K562 (cell line): Measurements from ENCODE around the gene OCA2. TPM values are rescaled to one million over a fixed set of nuclear protein-coding genes. Genes with fewer than 3 reads are reported as not detected.

ENCODE experiments used
- ATAC-seq: fragments of 200-7000 bp; cut with Tn5 transposase; 3 replicates; pipeline ENCODE4 v1.9.1; 2020; ENCODE audit warnings: moderate library complexity
- BruUV-seq: library from RNA; stranded (reverse); fragments of 400-500 nt; replicated peaks from 2 replicates; lab custom pipeline; 2021; lab: Mats Ljungman, UMichigan
- CTCF ChIA-PET: fragments of 300-600 bp; formaldehyde crosslinking; extraction: SDS; loops from one replicate; lab custom pipeline; 2021; ENCODE audit warnings: low intra/inter-chr PET ratio; lab: Yijun Ruan, JAX
- POLR2A ChIA-PET: fragments of 300-600, 350-650 bp; sonication (Branson Sonifier 250); formaldehyde crosslinking; extraction: SDS; loops from one replicate; lab custom pipeline; 2021; ENCODE audit warnings: antibody characterized with exemption, inconsistent platforms; lab: Yijun Ruan, JAX
- DNase-seq, 4 experiments: peaks; one replicate each; pipeline versions ENCODE4 v3.0.0 to v3.0.0-alpha.2; 2011 to 2018; ENCODE audit warnings: low spot score in 3 of 4, mixed read lengths in 3 of 4; ENCODE audit errors: extremely low read depth in 1 of 4
- FAIRE-seq: peaks from 2 replicates; lab custom pipeline; 2011; peaks lifted over from hg19 to GRCh38; lab: Jason Lieb, UNC
- H2AFZ ChIP-seq: 2 replicates; pipeline ENCODE4 v1.6.0; 2011; ENCODE audit warnings: low read depth, low read length, control low read depth, inconsistent platforms
- H3K27ac ChIP-seq: fragments of 200-600 bp; 3 replicates; pipeline ENCODE4 v1.8.0; 2011; ENCODE audit warnings: low read depth, mild to moderate bottlenecking, control low read depth, inconsistent platforms, low read length, moderate library complexity, mixed read lengths; ENCODE audit errors: extremely low read depth
- H3K27me3 ChIP-seq, 2 experiments: fragments of 300-600 bp in 1 of 2; 2 replicates in 1 of 2; 3 replicates in 1 of 2; pipeline versions ENCODE4 v1.6.0 to v1.8.0; 2011; ENCODE audit warnings: inconsistent platforms in 2 of 2, low read length in 2 of 2, mild to moderate bottlenecking in 1 of 2, mixed read lengths in 1 of 2, moderate library complexity in 1 of 2; ENCODE audit not compliant: control insufficient read depth in 2 of 2, insufficient read depth in 2 of 2
- H3K36me3 ChIP-seq: fragments of 300-600 bp; 3 replicates; pipeline ENCODE4 v1.8.0; 2011; ENCODE audit warnings: mild to moderate bottlenecking, low read length, inconsistent platforms; ENCODE audit not compliant: control insufficient read depth, insufficient read depth
- H3K4me1 ChIP-seq, 2 experiments: fragments of 200-600 bp in 1 of 2; replicated peaks in 1 of 2; 2 replicates in 1 of 2; 3 replicates in 1 of 2; pipeline versions ENCODE4 v1.5.1 to v1.8.0; 2011; ENCODE audit warnings: inconsistent platforms in 2 of 2, low read length in 2 of 2, mild to moderate bottlenecking in 1 of 2, mixed read lengths in 1 of 2, moderate library complexity in 1 of 2; ENCODE audit not compliant: control insufficient read depth in 2 of 2, insufficient read depth in 2 of 2
- H3K4me2 ChIP-seq: 2 replicates; pipeline ENCODE4 v1.6.1; 2011; ENCODE audit warnings: low read length, control low read depth, inconsistent platforms, mixed read lengths; ENCODE audit not compliant: insufficient read depth
- H3K4me3 ChIP-seq: fragments of 200-600 bp; sonication (generic), shearing (Covaris generic); 2 replicates; pipeline ENCODE4 v1.5.1; 2016; ENCODE audit warnings: control low read depth, inconsistent platforms
- H3K79me2 ChIP-seq: fragments of 200-600 bp; 3 replicates; pipeline ENCODE4 v1.8.0; 2011; ENCODE audit warnings: low read length, inconsistent platforms; ENCODE audit not compliant: control insufficient read depth, insufficient read depth
- H3K9ac ChIP-seq, 2 experiments: 2 replicates each; pipeline versions ENCODE4 v1.6.0 to v1.6.1; 2011; ENCODE audit warnings: low read depth in 2 of 2, low read length in 2 of 2, control low read depth in 1 of 2, inconsistent platforms in 1 of 2, mild to moderate bottlenecking in 1 of 2, mixed read lengths in 1 of 2; ENCODE audit not compliant: insufficient read depth in 1 of 2
- H3K9me1 ChIP-seq: one replicate; pipeline ENCODE4 v1.6.0; 2011; ENCODE audit warnings: inconsistent platforms, mild to moderate bottlenecking, low read length, moderate library complexity; ENCODE audit not compliant: control insufficient read depth, insufficient read depth
- H3K9me3 ChIP-seq: replicated peaks from 2 replicates; pipeline ENCODE4 v1.5.1; 2011; ENCODE audit warnings: low read depth, low read length, inconsistent platforms; ENCODE audit not compliant: control insufficient read depth, insufficient read depth
- H4K20me1 ChIP-seq: replicated peaks from 2 replicates; pipeline ENCODE4 v1.6.1; 2011; ENCODE audit warnings: low read length, inconsistent platforms, mixed read lengths; ENCODE audit not compliant: control insufficient read depth, insufficient read depth
- BCL6 ChIP-seq: fragments of 250-450 bp; sonication (Bioruptor Pico); IDR thresholded peaks from 2 replicates; pipeline ENCODE4 v1.4.0; 2020
- CREB3 ChIP-seq: fragments of 450-650 bp; conservative IDR thresholded peaks from 2 replicates; pipeline ENCODE4 v1.6.1; 2016; ENCODE audit warnings: missing genetic modification characterization, low read depth, mild to moderate bottlenecking, missing compliant biosample characterization, moderate library complexity
- EZH2 ChIP-seq: IDR thresholded peaks from 2 replicates; pipeline ENCODE4 v1.6.1; 2012; ENCODE audit warnings: low read depth, mild to moderate bottlenecking, inconsistent platforms, low read length, borderline replicate concordance
- FOXK2 ChIP-seq, 2 experiments: fragments of 450-650 bp; IDR thresholded peaks in 1 of 2; conservative IDR thresholded peaks in 1 of 2; 2 replicates each; pipeline ENCODE4 v1.6.1; 2016; ENCODE audit warnings: low read depth in 2 of 2, mild to moderate bottlenecking in 1 of 2
- GTF2A2 ChIP-seq: IDR thresholded peaks from 2 replicates; pipeline ENCODE4 v1.6.1; 2016; ENCODE audit warnings: mild to moderate bottlenecking, missing genetic modification characterization, missing compliant biosample characterization
- HDAC2 ChIP-seq: fragments of 450-650 bp; IDR thresholded peaks from 2 replicates; pipeline ENCODE4 v1.6.1; 2016; ENCODE audit warnings: mild to moderate bottlenecking
- RBM17 ChIP-seq: fragments of 200-400 bp; formaldehyde crosslinking; IDR thresholded peaks from 2 replicates; pipeline ENCODE4 v1.6.1; 2017; ENCODE audit warnings: low read depth, mild to moderate bottlenecking, low read length, borderline replicate concordance
- RHOXF2B ChIP-seq: fragments of 250-450 bp; sonication (Bioruptor Pico); conservative IDR thresholded peaks from 2 replicates; pipeline ENCODE4 v1.5.1; 2021
- ZNF12 ChIP-seq: sonication (generic); formaldehyde crosslinking; IDR thresholded peaks from 2 replicates; pipeline ENCODE4 v1.4.0; 2020; ENCODE audit warnings: mild to moderate bottlenecking, missing genetic modification reagents
- ZNF197 ChIP-seq: fragments of 200-800 bp; sonication (Bioruptor generic); IDR thresholded peaks from 2 replicates; pipeline ENCODE4 v1.6.1; 2016; ENCODE audit warnings: low read depth, missing genetic modification characterization, missing compliant biosample characterization
- ZNF75A ChIP-seq: fragments of 450-650 bp; formaldehyde crosslinking; IDR thresholded peaks from 2 replicates; pipeline ENCODE4 v1.4.0; 2020; ENCODE audit warnings: mild to moderate bottlenecking
- ZSCAN32 ChIP-seq: fragments of 450-650 bp; formaldehyde crosslinking; IDR thresholded peaks from 2 replicates; pipeline ENCODE4 v1.4.0; 2020; ENCODE audit warnings: mild to moderate bottlenecking, moderate library complexity
- WGBS: fragments of 100-300 bp; shearing (Covaris generic); methylation state at CpG from one replicate; pipeline ENCODE4 v1.1.6; 2016; ENCODE audit warnings: low coverage, mixed read lengths; ENCODE audit not compliant: insufficient coverage; ENCODE audit errors: missing lambda C conversion rate; 5-methylcytosine and 5-hydroxymethylcytosine counted together
- in situ Hi-C: fragments of 300-500 bp; cut with MboI; formaldehyde crosslinking; loops from 4 replicates; pipeline ENCODE4 v1.15.0; 2018; ENCODE audit warnings: inconsistent platforms, mixed read lengths
- intact Hi-C: fragments of 100-400 bp; cut with micrococcal nuclease; formaldehyde crosslinking; loops from 2 replicates; pipeline ENCODE4 v1.14.2; 2022
- polyA plus RNA-seq, 8 experiments: library from polyadenylated mRNA; depleted of rRNA in 4 of 8; stranded (reverse) in 5 of 8; unstranded in 3 of 8; fragments of >200 nt; fragmentation: Nextera tagmentation in 2 of 8; fragmentation: Illumina TruSeq in 1 of 8; extraction: Ambion mirVana in 2 of 8; extraction: Trizol in 1 of 8; gene quantifications; 2 replicates each; pipeline versions ENCODE4 v1.2.1 to v1.2.3, GENCODE V29; 2011 to 2014; ENCODE audit warnings: inconsistent platforms in 1 of 8, missing spikeins in 1 of 8
- total RNA-seq, 7 experiments: library from RNA; depleted of rRNA in 6 of 7; stranded (reverse); fragments of >200 nt in 6 of 7; fragmentation: Illumina TruSeq in 2 of 7; extraction: Trizol in 2 of 7; gene quantifications; 2 replicates each; pipeline versions ENCODE4 v1.2.1 to v1.2.3, GENCODE V29; 2011 to 2021; ENCODE audit warnings: low replicate concordance in 1 of 7

The OCA2 gene
- total and polyA plus RNA-seq, 9 of the 15 experiments (the other 6 are each of a cell fraction or from before 2014, with no cell fraction given), result 0.07 to 0.59 (median 0.17) TPM; not detected in 1

GRCh38 chr15:27897481-27897880, 201.6 kb downstream of the OCA2 start:
- no peak for TF ChIP-seq CREB3
- TF ChIP-seq EZH2, result no peak
- no peak for TF ChIP-seq ZNF75A (CRISPR knock-in tag)
- no peak for TF ChIP-seq ZSCAN32
- no peak for TF ChIP-seq ZNF12
- no peak for TF ChIP-seq BCL6 (CRISPR knock-in tag)
- TF ChIP-seq RBM17, result no peak
- no peak for TF ChIP-seq FOXK2 (conservative IDR thresholded peaks at IDR 0.05 in 1 of 2, IDR thresholded peaks at IDR 0.05 in 1 of 2; ENCODE audit: low read depth in 2 of 2)
- TF ChIP-seq RHOXF2B (CRISPR knock-in tag), result no peak
- no peak for TF ChIP-seq ZNF197
- no peak for TF ChIP-seq HDAC2
- no peak for TF ChIP-seq GTF2A2 (tag)
- FAIRE-seq (no peak), ATAC-seq (0 out of 3 replicates have a peak, but pooled peaks have one; percentile 46), DNase-seq (no peak)
- intact Hi-C loops, result no loop called here
- H3K36me3 ChIP-seq, result no peaks in the 10 kb centered on the region
- H3K27ac ChIP-seq, result no peak overlapping the region
- H3K9ac ChIP-seq, result no peak overlapping the region
- in situ Hi-C loops, result no loop called here
- H3K79me2 ChIP-seq, result no peaks in the 10 kb centered on the region
- ChIA-PET POLR2A (no interaction called here), CTCF (no interaction called here)
- H4K20me1 ChIP-seq, result no peaks in the 10 kb centered on the region
- no peak overlapping the region for H3K4me3 ChIP-seq
- WGBS, result 1% methylated on average over 9 of the region's 9 CpGs
- H3K4me1 ChIP-seq, result no peaks in the 10 kb centered on the region
- H3K9me3 ChIP-seq, result no peaks in the 10 kb centered on the region
- H3K9me1 ChIP-seq, result no peaks in the 10 kb centered on the region
- BruUV-seq, result no TSS peak
- H3K27me3 ChIP-seq, result peaks cover 2 to 11% of the 10 kb centered on the region in 2 experiments; a peak in 3 of 5 replicates
- H3K4me2 ChIP-seq, result no peak overlapping the region
- H2AFZ ChIP-seq, result no peak overlapping the region
